T-helper 2 cell (primary cell): ENCODE data around the gene OBSCN.
A peak's percentile ranks its signal among the peaks of the same experiment; 100 is the strongest.
"Not testable (repeated sequence)": the region's sequence is repeated elsewhere in the genome, so short reads cannot be mapped to it uniquely, and the experiment has no call there.

ENCODE experiments used
- DNase-seq, 5 experiments: peaks; one replicate each; pipeline versions ENCODE4 v3.0.0 to v3.0.0-alpha.2; 2012 to 2022

Gene OBSCN

GRCh38 chr1:228185641-228185965, 22.2 kb upstream of the OBSCN start:
- DNase-seq = peak in 2 of 5 experiments; percentile 77 to 81

GRCh38 chr1:228188249-228188648, 19.6 kb upstream of the OBSCN start:
- not testable (repeated sequence) for DNase-seq

GRCh38 chr1:228190182-228190581, 17.7 kb upstream of the OBSCN start:
- no peak for DNase-seq

- DNase-seq = no peak
These were observed 17.1 kb upstream of the OBSCN start for GRCh38 chr1:228190778-228191177.

- DNase-seq = no peak
These were observed 13.4 kb upstream of the OBSCN start for GRCh38 chr1:228194436-228194835.

GRCh38 chr1:228194921-228195812, 12.7 kb upstream of the OBSCN start:
- DNase-seq = no peak

GRCh38 chr1:228197555-228198147, 10.2 kb upstream of the OBSCN start:
- no peak for DNase-seq

- no peak for DNase-seq
These were observed 8.8 kb upstream of the OBSCN start for GRCh38 chr1:228198977-228199590.

- no peak for DNase-seq
These were observed 2.9 kb upstream of the OBSCN start for GRCh38 chr1:228204958-228205357.

GRCh38 chr1:228205526-228206436, 2.1 kb upstream of the OBSCN start:
- no peak for DNase-seq

GRCh38 chr1:228206582-228207351, 1.1 kb upstream of the OBSCN start:
- no peak for DNase-seq

- no peak for DNase-seq
These were observed 448 bp upstream of the OBSCN start for GRCh38 chr1:228207381-228207810.

- DNase-seq = no peak
These were observed 1.1 kb downstream of the OBSCN start for GRCh38 chr1:228208831-228209551.

GRCh38 chr1:228209657-228210056, 1.8 kb downstream of the OBSCN start:
- DNase-seq = no peak

- DNase-seq = no peak
These were observed 2.3 kb downstream of the OBSCN start for GRCh38 chr1:228210076-228210651.

- no peak for DNase-seq
These were observed 3.1 kb downstream of the OBSCN start for GRCh38 chr1:228210712-228211530.

GRCh38 chr1:228211531-228212414, 3.9 kb downstream of the OBSCN start:
- no peak for DNase-seq

GRCh38 chr1:228212415-228212965, 4.6 kb downstream of the OBSCN start:
- no peak for DNase-seq
